Mucosa of descending colon (tissue), 3 donors: ENCODE results near the gene EMC1. TPM values are rescaled to one million over a fixed set of nuclear protein-coding genes. Genes with fewer than 3 reads are reported as not detected.
"Not testable (repeated sequence)": the region's sequence is repeated elsewhere in the genome, so short reads cannot be mapped to it uniquely, and the experiment has no call there.

ENCODE experiments used
- ATAC-seq: fragments of 200-7000 bp; cut with Tn5 transposase; one replicate; pipeline ENCODE4 v1.9.1; 2020; ENCODE audit warnings: mild to moderate bottlenecking, moderate library complexity
- DNase-seq, 3 donors: peaks; one replicate each; pipeline ENCODE4 v3.0.0-alpha.2; 2020
- H3K36me3 ChIP-seq: fragments of 200-600 bp; one replicate; pipeline ENCODE4 v1.8.0; 2021; ENCODE audit warnings: low read depth, mild to moderate bottlenecking
- H3K4me1 ChIP-seq: fragments of 200-600 bp; one replicate; pipeline ENCODE4 v1.8.0; 2021; ENCODE audit warnings: low read depth, mild to moderate bottlenecking
- H3K4me3 ChIP-seq: fragments of 200-600 bp; one replicate; pipeline ENCODE4 v1.8.0; 2021; ENCODE audit warnings: mild to moderate bottlenecking
- H3K9me3 ChIP-seq: fragments of 200-600 bp; one replicate; pipeline ENCODE4 v1.8.0; 2021; ENCODE audit warnings: mild to moderate bottlenecking
- CTCF ChIP-seq: fragments of 200-600 bp; IDR thresholded peaks from one replicate; pipeline ENCODE4 v1.8.0; 2022; ENCODE audit warnings: antibody characterized with exemption, mild to moderate bottlenecking
- intact Hi-C, 2 donors: fragments of 100-400 bp; cut with DNase I in 1 of 2; cut with micrococcal nuclease in 1 of 2; formaldehyde crosslinking; loops; one replicate each; pipeline versions ENCODE4 v1.11.0 to v1.11.1; 2022; cut with DNase I, micrococcal nuclease
- total RNA-seq, 3 donors: library from RNA; stranded (reverse); fragmentation: NEBNext Ultra II Directional in 2 of 3; extraction: Animal tissue kit (Norgen Biotek cat#: 25700) in 2 of 3; gene quantifications; one replicate each; pipeline versions ENCODE4 v1.2.1 to v1.2.4, GENCODE V29; 2021 to 2023
- donor health status: DM: no; HTN: no; CAD: no; lungs with moderate emphysema.
- donor health status: DM: no; HTN: no; CAD: no.
- donor health status: DM: no; HTN: yes; CAD: no.

EMC1 gene
- total RNA-seq, 3 donors from 2014 or later: 37.7 to 42.3 (median 38.3) TPM

- no peak overlapping the region for H3K4me3 ChIP-seq
- no peak for TF ChIP-seq CTCF
- ATAC-seq (peak; percentile 56), DNase-seq (no peak)
- H3K9me3 ChIP-seq: no peaks in the 10 kb centered on the region
- H3K36me3 ChIP-seq: no peaks in the 10 kb centered on the region
- no peaks in the 10 kb centered on the region for H3K4me1 ChIP-seq
- intact Hi-C loops: loop anchor here in 1 of 2 donors (2.0 kb wide), 1 partner anchor 18 kb away; no protein-coding TSS in a partner anchor
Measured at GRCh38 chr1:19220991-19221390, 30.3 kb downstream of the EMC1 start.

GRCh38 chr1:19220080-19220846 lies 31.1 kb downstream of the EMC1 start:
- intact Hi-C loops: loop anchor here in 1 of 2 donors (2.0 kb wide), 1 partner anchor 17 kb away; no protein-coding TSS in a partner anchor
- Histone ChIP-seq H3K36me3 (no peaks in the 10 kb centered on the region), H3K4me3 (no peak overlapping the region), H3K4me1 (no peaks in the 10 kb centered on the region), H3K9me3 (no peaks in the 10 kb centered on the region)
- no peak for TF ChIP-seq CTCF
- ATAC-seq (no peak), DNase-seq (no peak)

GRCh38 chr1:19219451-19219850 lies 31.9 kb downstream of the EMC1 start:
- no peaks in the 10 kb centered on the region for H3K36me3 ChIP-seq
- ATAC-seq: no peak
- no peaks in the 10 kb centered on the region for H3K9me3 ChIP-seq
- no peak overlapping the region for H3K4me3 ChIP-seq
- no peaks in the 10 kb centered on the region for H3K4me1 ChIP-seq
- DNase-seq: no peak
- no peak for TF ChIP-seq CTCF
- intact Hi-C loops: no loop called here

GRCh38 chr1:19216585-19216984 lies 34.7 kb downstream of the EMC1 start:
- not testable (repeated sequence) for H3K36me3 ChIP-seq

GRCh38 chr1:19213580-19213979 lies 37.7 kb downstream of the EMC1 start:
- no peak for DNase-seq
- ATAC-seq: no peak
- intact Hi-C loops: no loop called here
- H3K36me3 ChIP-seq: no peaks in the 10 kb centered on the region
- no peaks in the 10 kb centered on the region for H3K9me3 ChIP-seq
- peaks cover 28% of the 10 kb centered on the region for H3K4me1 ChIP-seq
- no peak for TF ChIP-seq CTCF
- H3K4me3 ChIP-seq: no peak overlapping the region

More at GRCh38 chr1:19216585-19216984, 34.7 kb downstream of the EMC1 start:
- H3K4me3 ChIP-seq, intact Hi-C loops, H3K9me3 ChIP-seq, DNase-seq, ATAC-seq: not testable (repeated sequence)
- peaks cover 14% of the 10 kb centered on the region for H3K4me1 ChIP-seq

- DNase-seq (no peak), ATAC-seq (no peak)
- intact Hi-C loops: no loop called here
- no peak for TF ChIP-seq CTCF
- H3K4me1 ChIP-seq: peaks cover 37% of the 10 kb centered on the region
- no peaks in the 10 kb centered on the region for H3K9me3 ChIP-seq
- H3K4me3 ChIP-seq: no peak overlapping the region
- no peaks in the 10 kb centered on the region for H3K36me3 ChIP-seq
Measured at GRCh38 chr1:19212167-19212566, 39.2 kb downstream of the EMC1 start.
